Cardiac muscle cell (in vitro differentiated cells and primary cell): ENCODE measurements around the gene UBE4A. TPM values are rescaled to one million over a fixed set of nuclear protein-coding genes. Genes with fewer than 3 reads are reported as not detected.

ENCODE experiments used
- DNase-seq, 2 donors: peaks; one replicate each; pipeline versions ENCODE4 v3.0.0 to v3.0.0-alpha.2; 2010 to 2017; ENCODE audit warnings: low read depth in 1 of 2, low spot score in 1 of 2
- H3K27ac ChIP-seq: fragments of 200-600 bp; sonication (generic); 2 replicates; pipeline ENCODE4 v1.5.1; 2016
- H3K27me3 ChIP-seq: fragments of 200-600 bp; sonication (generic); 2 replicates; pipeline ENCODE4 v1.6.0; 2016; ENCODE audit warnings: control low read depth
- H3K36me3 ChIP-seq: fragments of 200-600 bp; sonication (generic); 2 replicates; pipeline ENCODE4 v1.5.1; 2016; ENCODE audit warnings: control low read depth
- H3K4me1 ChIP-seq: fragments of 200-600 bp; sonication (generic); 2 replicates; pipeline ENCODE4 v1.8.1; 2017; ENCODE audit warnings: low read depth, mild to moderate bottlenecking, mixed run types
- H3K4me3 ChIP-seq: fragments of 200-600 bp; sonication (generic); 2 replicates; pipeline ENCODE4 v1.5.1; 2016; ENCODE audit warnings: mild to moderate bottlenecking
- H3K9me3 ChIP-seq: fragments of 200-600 bp; sonication (generic); 2 replicates; pipeline ENCODE4 v1.5.1; 2017; ENCODE audit warnings: low read depth, mild to moderate bottlenecking, control low read depth
- polyA plus RNA-seq: library from polyadenylated mRNA; unstranded; fragments of >200 nt; fragmentation: Nextera tagmentation; extraction: Ambion mirVana; gene quantifications from 2 replicates; pipeline ENCODE4 v1.2.1, GENCODE V29; 2016
- total RNA-seq: library from RNA; depleted of rRNA; stranded (reverse); fragments of >200 nt; gene quantifications from 2 replicates; pipeline ENCODE4 v1.2.3, GENCODE V29; 2016
- TF ChIP-seq, protein P1 (sequence below): IDR thresholded peaks from 2 replicates; pipeline ENCODE4 v1.5.1; 2012; ENCODE audit warnings: low read depth, mild to moderate bottlenecking, low read length

The UBE4A gene
- total and polyA plus RNA-seq, 2 experiments from 2014 or later = 17.4 to 23.6 TPM

DNA sequence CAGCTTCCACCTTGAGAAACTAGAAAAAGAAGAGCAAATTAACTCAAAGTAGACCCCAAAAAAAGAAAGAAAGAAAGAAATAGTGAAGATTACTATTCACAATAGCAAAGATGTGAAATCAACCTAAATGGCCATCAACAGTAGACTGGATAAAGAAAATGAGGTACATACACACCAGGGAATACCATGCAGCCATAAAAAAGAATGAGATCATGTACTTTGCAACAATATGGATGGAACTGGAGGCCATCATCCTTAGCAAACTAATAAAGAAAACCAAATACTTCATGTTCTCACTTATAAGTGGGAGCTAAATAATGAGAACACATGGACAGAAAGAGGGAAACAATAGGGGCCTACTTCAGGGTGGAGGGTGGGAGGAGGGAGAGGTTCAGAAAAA lies 30.7 kb upstream of the UBE4A start:
- Histone ChIP-seq H3K9me3 (no peaks in the 10 kb centered on the region), H3K27me3 (peaks cover 3% of the 10 kb centered on the region), H3K27ac (no peak overlapping the region), H3K36me3 (no peaks in the 10 kb centered on the region), H3K4me3 (no peak overlapping the region), H3K4me1 (no peaks in the 10 kb centered on the region)
- TF ChIP-seq, protein P1, sequence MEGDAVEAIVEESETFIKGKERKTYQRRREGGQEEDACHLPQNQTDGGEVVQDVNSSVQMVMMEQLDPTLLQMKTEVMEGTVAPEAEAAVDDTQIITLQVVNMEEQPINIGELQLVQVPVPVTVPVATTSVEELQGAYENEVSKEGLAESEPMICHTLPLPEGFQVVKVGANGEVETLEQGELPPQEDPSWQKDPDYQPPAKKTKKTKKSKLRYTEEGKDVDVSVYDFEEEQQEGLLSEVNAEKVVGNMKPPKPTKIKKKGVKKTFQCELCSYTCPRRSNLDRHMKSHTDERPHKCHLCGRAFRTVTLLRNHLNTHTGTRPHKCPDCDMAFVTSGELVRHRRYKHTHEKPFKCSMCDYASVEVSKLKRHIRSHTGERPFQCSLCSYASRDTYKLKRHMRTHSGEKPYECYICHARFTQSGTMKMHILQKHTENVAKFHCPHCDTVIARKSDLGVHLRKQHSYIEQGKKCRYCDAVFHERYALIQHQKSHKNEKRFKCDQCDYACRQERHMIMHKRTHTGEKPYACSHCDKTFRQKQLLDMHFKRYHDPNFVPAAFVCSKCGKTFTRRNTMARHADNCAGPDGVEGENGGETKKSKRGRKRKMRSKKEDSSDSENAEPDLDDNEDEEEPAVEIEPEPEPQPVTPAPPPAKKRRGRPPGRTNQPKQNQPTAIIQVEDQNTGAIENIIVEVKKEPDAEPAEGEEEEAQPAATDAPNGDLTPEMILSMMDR = no peak
- DNase-seq = no peak

DNA sequence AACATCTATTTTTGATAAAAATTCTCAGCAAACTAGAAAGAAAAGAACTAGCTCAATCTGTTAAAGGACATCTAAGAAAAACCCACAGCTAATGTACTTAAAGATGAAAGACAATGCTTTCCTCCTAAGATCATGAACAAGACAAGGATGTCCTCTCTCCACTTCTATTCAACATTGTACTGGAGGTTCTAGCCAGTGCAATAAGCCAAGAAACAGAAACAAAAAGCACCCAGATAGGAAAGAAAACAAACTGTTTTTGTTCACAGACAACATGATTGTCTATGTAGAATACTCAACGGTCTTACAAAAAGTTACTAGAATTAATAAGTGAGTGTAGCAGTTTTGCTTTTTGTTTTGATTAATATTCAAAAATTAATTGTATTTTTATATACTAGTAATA lies 24.7 kb upstream of the UBE4A start:
- H3K27me3 ChIP-seq = peaks cover 7% of the 10 kb centered on the region
- no peak for DNase-seq
- no peaks in the 10 kb centered on the region for H3K9me3 ChIP-seq
- no peak overlapping the region for H3K27ac ChIP-seq
- no peak overlapping the region for H3K4me3 ChIP-seq
- no peaks in the 10 kb centered on the region for H3K36me3 ChIP-seq
- TF ChIP-seq, protein P1 = no peak
- no peaks in the 10 kb centered on the region for H3K4me1 ChIP-seq

DNA sequence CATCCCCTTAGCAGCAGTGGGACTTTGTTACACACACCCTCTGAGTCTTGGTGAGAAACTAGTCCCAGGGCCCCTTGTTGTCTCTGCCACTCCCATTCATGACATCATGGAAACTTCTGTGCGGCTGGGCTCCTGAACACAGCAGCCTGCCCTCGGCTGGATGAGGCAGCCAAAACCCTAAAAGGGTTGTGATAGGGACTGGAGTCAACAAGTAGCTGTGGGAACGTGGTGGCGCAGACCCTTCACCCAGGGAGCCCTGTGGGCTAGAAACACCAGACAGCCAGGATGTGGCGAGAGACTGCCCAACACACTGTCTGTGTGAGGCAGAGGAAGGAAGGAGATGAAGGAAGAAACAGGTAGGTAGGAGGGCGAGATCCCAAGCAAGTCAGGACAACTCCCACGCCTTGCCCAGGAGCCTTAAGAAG lies 20.8 kb upstream of the UBE4A start:
- TF ChIP-seq, protein P1 = no peak
- no peaks in the 10 kb centered on the region for H3K9me3 ChIP-seq
- no peaks in the 10 kb centered on the region for H3K4me1 ChIP-seq
- no peaks in the 10 kb centered on the region for H3K36me3 ChIP-seq
- H3K27me3 ChIP-seq = peaks cover 7% of the 10 kb centered on the region
- H3K27ac ChIP-seq = no peak overlapping the region
- DNase-seq = peak in 1 of 2 donors; percentile 33
- no peak overlapping the region for H3K4me3 ChIP-seq

DNA sequence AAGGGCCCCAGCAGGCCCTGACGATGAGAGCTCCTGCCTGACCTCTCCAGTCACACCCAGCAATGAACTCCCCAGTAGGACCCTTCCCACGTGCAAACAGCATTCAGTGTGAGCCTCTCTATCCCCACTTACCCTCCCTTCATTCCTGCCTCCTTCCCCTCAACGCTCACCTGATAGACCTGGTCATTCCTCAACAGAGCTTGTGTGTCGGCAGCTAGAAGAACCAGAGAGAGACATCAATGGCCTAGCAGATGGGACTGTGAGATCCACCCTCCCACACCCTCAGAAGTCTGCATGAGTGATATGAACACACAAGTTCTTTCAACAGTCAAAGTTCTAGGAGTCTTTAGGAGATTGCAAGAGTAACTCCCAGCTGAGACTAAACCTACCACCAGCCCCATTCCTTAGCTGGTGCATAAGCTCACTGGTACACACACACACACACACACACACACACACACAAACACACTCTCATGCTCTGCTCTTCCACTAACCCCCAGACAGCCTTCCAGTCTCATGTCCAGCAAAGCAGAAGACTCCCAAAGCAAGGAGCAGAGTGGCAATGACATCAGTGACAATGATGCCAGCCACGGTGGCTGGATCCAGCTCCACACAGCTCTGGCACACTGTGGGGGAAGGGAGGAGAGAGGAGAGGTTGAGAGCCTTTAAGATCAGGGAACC lies 20.0 kb upstream of the UBE4A start:
- peaks cover 7% of the 10 kb centered on the region for H3K27me3 ChIP-seq
- no peak overlapping the region for H3K4me3 ChIP-seq
- TF ChIP-seq, protein P1 = no peak
- no peak overlapping the region for H3K27ac ChIP-seq
- H3K9me3 ChIP-seq = no peaks in the 10 kb centered on the region
- no peaks in the 10 kb centered on the region for H3K36me3 ChIP-seq
- no peaks in the 10 kb centered on the region for H3K4me1 ChIP-seq
- no peak for DNase-seq

DNA sequence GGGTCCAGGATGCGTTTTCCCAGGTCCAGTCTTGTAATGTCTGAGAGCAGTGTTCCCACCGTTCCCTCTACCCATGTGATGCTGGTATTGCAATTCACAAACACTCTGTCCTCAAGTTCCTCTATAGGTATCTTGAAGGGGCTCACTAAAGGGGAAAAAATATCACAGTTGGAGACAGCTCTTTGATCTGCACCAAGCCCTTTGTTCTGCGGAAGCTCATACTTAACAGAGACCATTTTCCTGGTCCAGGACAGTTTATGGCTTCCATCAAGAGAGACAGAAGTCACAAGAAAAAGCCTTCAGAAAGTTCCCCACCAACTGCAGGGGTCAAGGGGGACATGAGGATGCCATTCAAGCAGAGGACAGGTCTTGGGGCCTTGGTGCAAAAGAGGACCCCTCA lies 19.0 kb upstream of the UBE4A start:
- H3K36me3 ChIP-seq = no peaks in the 10 kb centered on the region
- TF ChIP-seq, protein P1 = no peak
- H3K9me3 ChIP-seq = no peaks in the 10 kb centered on the region
- H3K4me3 ChIP-seq = no peak overlapping the region
- no peaks in the 10 kb centered on the region for H3K4me1 ChIP-seq
- no peak overlapping the region for H3K27ac ChIP-seq
- no peak for DNase-seq
- H3K27me3 ChIP-seq = peaks cover 10% of the 10 kb centered on the region
